Right hindlimb (tissue), 1 donor: ENCODE measurements around the gene PPP1CB.
A peak's percentile ranks its signal among the peaks of the same experiment; 100 is the strongest.
"Not testable (repeated sequence)": the region's sequence is repeated elsewhere in the genome, so short reads cannot be mapped to it uniquely, and the experiment has no call there.

Source experiments
- DNase-seq: peaks from one replicate; pipeline ENCODE4 v3.0.0-alpha.2; 2018

Gene PPP1CB

DNA sequence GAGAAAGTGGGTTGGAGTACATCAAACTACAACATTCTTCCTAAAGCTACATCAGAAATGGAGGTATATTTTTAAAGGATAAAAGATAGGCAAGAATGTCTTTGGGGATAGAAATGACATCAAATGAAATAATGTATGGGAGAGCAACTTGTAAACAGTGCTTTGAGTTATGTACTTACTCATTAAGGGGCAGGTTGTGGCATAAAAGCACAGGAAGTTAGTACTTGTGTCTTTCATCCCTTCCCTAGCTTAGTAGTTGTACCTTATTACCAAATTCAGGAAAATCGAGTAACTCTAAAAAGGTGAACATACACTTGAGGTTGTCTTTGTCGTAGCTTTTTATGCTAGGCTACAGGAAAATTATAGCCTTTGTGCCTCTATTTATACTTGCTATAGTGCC lies 28.9 kb downstream of the PPP1CB start:
- no peak for DNase-seq

DNA sequence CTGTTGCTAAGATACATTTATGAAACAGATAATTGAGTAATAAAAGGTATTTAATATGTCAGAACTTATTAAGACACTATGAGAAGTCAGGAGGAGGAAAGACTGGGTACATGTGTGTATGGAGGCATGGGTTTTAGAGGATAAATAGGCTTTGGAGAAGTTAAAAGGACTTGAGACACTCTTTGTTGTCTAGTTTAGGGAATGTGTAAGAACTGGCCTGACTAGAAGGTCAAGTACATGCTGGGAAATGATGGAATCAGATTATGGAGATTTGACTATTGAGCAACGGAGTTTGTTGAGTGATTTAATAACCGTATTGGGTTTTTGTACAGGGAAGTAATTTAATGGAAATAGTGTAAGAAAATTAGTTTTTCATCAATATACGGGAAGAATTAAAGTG lies 30.8 kb downstream of the PPP1CB start:
- no peak for DNase-seq

DNA sequence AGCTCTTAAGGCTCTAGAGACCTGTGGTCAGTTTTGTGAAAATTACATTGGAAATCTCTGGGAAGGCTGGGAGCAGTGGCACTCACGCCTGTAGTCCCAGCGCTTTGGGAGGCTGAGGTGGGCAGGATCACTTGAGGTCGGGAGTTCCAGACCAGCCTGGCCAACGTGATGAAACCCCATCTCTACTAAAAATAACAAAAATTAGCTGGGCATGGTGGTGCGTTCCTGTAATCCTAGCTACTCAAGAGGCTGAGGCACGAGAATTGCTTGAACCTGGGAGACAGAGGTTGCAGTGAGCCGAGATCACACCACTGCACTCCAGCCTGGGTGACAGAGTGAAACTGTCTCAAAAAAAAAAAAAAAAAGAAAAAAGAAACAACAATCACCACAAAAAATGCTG lies 32.9 kb downstream of the PPP1CB start:
- DNase-seq = not testable (repeated sequence)

DNA sequence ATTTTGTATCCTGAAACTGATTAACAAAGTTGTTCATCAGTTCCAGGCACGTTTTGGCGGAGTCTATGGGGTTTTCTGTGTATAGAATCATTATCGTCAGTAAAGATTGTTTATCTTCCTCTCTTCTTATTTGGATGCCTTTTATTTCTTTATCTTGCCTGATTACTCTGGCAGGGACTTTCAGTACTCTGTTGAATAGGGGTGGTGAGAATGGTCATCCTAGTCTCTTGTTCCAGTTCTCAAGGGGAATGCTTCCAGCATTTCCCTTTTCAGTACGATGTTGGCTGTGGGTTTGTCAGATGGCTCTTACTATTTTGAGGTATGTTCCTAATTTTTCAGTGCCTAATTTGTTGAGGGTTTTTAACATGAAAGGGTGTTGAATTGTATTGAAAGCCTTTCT lies 45.0 kb downstream of the PPP1CB start:
- DNase-seq = no peak

DNA sequence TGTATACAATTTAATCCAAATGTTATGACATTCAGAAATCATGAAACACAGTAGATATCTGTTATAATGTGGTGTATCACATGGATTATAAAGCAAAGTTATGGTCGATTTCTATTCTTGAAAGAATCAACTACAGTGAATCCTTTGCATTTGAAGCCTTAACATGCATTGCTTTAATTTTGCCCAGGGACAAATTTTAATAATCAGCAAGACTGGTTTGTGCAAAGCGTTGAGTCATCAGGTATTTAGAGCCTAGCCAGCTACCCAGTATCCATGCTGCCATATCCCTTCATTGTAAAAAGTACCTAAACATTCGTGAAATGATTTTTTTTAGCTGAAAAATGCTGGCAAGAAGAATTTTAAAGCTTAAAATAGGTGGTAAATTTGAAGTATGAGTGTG lies 50.1 kb downstream of the PPP1CB start:
- no peak for DNase-seq

DNA sequence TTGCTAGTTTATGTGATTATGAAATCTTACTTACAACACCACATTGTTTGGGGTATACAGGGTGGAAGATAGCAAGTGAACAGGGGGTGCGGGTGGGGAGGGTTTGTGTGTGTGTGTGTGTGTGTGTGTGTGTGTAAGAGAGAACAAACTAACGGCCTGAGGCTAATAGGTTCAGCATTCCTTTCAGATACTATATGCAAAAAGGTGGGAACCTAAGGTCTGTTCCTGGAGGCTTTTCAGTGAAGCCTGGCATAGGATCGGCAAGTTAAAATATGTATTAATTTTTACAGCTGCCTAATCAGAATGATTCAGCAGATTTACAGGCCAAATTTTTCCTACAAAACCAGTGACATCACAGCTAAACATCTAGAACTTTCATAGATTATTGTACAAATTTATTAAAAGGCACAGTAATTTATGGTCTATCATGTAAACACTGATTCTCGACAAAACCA lies 51.4 kb downstream of the PPP1CB start:
- no peak for DNase-seq

DNA sequence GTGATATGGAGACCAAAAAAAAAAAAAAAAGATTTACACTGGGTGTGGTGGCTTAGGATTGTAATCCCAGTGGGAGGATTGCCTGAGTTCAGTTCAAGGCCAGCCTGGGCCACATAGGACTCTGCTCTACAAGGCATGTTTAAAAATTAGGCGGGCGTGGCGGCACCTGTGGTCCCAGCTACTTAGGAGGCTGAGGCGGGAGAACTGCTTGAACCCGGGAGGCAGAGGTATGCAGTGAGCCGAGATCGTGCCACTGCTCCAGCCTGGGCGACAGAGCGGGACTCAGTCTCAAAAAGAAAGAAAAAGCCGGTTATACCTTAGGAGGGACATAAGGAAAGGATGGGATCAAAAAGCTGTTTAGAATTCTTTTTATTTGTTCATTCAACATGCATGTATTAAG lies 58.3 kb downstream of the PPP1CB start:
- DNase-seq = peak; percentile 21

DNA sequence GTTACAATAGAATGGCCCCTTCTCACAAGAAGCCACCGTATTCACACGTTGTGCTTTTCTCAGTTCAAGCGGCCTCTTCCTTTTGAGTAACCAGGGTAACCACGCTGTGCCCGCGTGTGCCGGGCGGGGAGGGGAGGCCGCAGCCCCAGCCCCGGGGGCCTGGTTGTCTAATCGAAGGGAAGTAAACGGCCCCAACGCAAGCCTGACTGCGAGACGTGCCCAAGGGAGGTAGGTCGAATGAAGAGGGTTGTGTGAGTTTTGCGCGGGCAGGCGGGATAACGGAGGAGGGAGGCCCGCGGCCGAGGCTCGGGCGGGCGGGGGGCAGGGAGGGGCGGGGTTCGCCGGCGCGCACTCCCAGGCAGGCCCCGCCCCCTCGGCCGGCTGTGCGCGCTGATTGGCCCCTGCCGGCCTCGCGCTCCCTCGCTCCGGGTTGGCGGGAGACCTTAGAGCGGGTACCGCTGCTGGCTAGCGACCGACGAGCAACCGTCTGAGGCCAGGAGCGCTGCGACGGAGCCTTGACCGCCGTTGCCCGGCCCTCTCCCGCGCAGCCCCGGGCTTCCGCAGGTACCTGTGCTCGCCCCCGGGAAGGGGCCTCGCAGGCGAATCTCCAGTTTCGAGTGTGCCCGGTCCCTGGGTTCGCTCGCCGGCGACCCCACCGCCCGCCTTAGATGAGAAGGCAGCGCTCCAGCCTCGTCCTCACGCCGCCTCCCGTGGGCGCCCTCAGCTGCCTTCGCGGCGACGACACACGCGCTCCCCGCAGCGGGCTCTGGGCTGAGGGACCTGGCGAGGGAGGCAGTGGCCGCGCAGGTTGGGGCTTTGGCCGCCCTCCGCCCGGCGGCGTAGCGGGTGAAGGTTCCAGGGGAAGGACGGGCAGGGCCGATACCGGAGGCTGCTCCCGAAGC lies 59.0 kb downstream of the PPP1CB start, which contains the start of gene SPDYA:
Gene SPDYA, plus strand, starts transcription at position 451 of the 902 bp plus-strand sequence. CDS start 5,181 bp downstream, outside the sequence.
- peak; percentile 83 for DNase-seq

DNA sequence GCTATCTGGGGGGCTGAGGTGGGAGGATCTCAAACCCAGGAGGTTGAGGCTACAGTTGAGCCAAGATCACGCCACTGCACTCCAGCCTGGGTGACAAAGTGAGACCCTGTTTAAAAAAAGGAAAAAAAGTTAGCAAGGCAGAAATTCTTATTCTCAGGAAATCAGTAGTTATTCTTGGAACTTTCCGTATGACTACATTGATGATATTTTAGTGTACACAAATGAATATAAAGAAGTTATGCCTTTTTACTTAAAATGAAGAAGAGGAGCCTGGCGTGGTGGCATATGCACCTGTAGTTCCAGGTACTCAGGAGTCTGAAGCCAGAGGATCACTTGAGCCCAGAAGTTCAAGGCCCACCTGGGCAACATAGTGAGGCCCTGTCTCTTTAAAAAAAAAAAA lies 66.4 kb downstream of the PPP1CB start:
- DNase-seq = no peak

DNA sequence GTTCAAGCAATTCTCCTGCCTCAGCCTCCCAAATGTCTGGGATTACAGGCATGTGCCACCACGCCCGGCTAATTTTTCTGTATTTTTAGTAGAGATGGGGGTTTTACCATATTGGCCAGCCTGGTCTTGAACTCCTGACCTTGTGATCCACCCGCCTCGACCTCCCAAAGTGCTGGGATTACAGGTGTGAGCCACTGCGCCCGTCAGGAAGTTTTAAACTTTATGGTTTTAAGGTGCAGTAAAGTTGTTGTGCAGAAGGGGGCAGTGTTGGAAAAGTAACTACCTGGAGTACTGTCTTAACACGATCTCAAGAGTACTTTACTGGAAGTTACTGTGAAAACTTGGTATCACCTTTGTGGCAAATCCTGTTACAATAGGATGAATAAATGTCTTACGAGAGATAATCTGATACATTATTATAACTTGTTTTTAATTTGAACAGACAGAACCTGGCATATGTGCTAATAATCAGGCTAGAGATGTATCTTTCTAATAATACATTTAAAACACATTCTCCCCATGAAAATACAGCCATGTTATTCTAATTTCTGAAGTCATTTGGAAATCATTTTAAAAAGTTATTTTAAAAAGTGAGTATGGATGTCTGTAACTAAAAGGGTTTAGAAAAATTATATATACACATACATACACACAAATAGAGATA lies 69.8 kb downstream of the PPP1CB start:
- DNase-seq = peak; percentile 19

DNA sequence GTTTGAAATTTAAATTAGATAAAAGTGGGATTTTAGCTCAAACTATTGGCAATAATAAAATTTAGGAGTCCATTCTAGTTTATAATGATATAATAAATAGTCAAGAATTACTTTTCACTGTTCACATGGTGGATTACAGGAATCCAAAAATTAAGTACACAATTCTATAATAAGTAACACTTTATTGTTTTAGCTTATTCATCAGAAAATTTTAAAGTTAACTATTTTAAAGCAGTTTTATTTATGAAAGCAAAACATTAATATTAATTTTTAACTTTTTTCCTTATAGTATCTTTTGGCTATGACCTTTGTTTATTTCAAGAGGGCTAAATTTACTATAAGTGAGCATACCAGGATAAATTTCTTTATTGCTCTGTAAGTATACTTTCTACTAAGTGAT lies 70.4 kb downstream of the PPP1CB start:
- no peak for DNase-seq

DNA sequence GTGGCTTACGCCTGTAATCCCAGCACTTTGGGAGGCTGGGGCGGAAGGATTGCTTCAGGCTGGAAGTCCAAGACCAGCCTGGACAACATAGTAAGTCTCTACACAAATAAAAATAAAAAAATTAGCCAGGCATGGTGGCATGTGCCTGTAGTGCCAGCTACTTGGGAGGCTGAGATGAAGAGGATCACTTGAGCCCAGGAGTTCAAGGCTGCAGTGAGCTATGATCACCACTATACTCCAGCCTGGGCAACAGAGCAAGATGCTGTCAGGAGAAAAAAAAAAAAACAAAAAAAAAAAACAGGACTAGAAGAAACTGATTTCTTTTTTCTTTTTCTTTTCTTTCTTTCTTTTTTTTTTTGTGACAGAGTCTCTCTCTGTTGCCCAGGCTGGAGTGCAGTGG lies 72.6 kb downstream of the PPP1CB start:
- DNase-seq = no peak

DNA sequence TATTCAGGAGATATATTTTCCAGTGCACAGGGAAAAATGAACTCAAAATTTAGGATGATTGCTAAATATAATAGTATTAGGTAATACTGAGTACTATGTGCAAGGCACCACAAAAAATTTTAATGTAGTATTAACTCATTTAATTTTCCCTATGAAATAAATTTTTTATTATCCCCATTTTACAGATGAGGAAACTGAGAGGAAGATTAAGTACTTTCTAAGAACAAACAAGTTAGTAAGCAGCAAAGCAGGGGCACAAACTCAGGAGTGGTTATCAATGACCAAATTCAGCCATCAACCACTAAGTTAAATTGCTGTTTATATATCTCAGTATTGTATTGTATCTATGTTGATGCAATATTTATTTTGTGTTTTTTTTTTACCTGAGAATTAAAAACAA lies 73.2 kb downstream of the PPP1CB start:
- DNase-seq = no peak

DNA sequence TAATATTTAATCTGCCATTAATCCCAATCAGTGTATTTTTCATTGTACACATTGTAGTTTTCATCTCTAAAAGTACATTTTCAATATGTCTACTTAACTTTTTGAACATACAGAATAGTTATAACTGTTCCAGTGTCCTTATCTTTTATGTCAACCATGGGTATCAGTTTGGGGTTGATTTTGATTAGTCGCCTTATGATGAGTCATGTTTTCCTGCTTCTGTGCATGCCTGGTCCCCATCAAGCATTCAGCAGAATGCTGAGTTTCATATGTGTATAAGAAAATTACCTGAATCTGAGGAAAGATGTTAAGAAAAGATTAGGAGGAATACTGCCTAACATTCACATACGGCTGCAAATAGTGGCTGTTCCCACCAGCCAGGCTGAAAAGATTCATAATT lies 76.8 kb downstream of the PPP1CB start:
- DNase-seq = no peak

DNA sequence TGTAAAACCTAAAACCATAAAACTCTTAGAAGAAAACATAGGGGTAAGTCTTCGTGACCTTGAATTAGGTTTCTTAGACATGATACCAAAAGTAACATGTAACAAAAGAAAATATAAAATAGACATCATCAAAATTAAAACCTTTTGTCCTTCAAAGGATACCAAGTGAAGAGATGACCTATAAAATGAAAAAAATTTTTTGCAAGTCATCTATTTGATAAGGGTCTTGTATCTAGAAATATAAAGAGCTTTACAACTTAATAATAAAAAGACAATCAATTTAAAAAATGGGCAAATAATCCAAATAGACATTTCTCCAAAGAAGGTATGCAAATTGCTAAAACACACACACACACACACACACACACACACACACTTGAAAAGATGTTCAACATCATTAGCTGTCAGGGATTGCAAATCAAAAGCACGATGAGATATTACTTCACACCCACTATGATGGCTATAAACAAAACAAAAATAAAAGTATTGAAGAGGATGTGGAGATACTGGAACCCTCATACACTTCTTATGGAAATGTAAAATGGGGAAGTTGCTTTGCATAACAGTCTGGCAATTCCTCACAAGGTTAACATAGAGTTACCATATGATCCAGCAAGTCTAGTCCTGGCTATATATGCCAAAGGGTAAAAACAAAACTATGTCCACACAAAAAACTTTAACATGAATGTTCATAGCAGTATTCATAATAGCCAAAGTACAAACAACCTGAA lies 82.3 kb downstream of the PPP1CB start:
- DNase-seq = no peak

DNA sequence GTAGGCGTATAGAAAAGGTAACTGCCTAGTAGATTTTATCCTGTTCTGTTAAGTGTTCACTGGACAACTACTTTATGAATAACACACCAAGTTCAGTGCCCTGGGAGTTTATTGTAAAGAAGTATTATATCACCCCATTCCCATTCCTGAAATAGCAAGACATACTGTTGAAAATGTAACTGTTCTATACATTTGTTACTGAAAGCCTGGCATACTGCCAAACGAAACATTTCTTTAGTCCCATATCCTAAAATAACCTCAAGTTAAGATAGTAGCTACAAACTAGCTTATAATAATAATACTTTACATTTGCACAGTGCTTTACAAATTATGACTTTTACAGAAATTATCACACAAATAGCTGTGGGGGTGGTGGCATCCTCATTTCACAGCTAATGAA lies 84.2 kb downstream of the PPP1CB start:
- DNase-seq = no peak

DNA sequence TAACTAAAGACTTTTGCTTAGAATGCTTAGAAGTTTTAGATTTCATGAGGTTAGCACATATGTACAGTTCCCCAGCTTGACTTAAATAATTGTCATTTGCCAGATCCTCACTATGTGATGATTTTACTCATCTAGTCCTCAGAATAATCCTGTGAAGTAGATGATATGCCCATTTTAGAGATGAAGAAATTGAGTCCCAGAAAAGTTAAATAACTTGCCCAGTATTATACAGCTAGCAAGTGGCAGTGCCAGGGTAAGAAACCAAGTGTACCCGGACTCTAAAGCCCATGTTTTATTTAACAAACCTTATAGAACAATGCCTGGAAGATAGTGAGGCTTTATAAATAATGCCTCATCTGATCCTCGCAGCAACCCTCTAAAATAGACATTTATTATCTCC lies 87.3 kb downstream of the PPP1CB start:
- no peak for DNase-seq

DNA sequence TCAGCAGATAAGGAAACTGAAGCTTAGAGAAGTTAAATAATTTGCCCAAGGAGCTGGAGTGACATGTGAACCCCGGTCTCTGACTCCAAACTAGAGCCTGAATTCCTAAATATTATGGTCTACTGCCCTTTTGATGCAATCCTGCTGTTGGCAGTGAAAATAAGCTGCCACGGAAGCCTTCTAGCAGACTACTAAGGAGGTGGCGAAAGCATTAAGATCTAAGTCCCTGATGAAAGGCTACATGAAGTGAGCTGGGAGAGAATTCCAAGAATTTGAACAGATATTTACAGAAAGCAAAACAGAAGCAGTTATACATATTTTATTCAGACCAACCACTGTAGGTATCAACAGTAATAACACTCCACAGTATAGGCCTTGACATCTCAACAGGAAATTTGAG lies 90.4 kb downstream of the PPP1CB start:
- no peak for DNase-seq
